ENCODE data around the gene IMPA2.

DNA sequence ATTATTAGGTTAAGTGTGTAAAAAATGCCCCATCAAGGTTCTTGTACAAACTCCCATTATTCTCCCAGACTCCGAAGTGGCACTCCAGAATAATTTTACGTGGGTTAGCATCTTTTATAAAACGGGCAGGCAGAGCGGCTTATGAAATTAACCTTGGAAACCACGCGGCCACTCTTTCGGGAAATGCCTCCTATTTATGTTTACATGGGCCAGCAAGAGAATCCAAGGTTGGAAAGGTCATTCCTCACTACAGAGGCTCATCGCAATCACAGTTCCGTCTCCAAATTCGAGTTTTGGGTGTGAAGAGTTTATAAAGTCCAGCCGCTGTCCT, 1.2 kb upstream of the IMPA2 start:
- TF ChIP-seq, protein P1, sequence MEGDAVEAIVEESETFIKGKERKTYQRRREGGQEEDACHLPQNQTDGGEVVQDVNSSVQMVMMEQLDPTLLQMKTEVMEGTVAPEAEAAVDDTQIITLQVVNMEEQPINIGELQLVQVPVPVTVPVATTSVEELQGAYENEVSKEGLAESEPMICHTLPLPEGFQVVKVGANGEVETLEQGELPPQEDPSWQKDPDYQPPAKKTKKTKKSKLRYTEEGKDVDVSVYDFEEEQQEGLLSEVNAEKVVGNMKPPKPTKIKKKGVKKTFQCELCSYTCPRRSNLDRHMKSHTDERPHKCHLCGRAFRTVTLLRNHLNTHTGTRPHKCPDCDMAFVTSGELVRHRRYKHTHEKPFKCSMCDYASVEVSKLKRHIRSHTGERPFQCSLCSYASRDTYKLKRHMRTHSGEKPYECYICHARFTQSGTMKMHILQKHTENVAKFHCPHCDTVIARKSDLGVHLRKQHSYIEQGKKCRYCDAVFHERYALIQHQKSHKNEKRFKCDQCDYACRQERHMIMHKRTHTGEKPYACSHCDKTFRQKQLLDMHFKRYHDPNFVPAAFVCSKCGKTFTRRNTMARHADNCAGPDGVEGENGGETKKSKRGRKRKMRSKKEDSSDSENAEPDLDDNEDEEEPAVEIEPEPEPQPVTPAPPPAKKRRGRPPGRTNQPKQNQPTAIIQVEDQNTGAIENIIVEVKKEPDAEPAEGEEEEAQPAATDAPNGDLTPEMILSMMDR (IDR thresholded peaks at IDR 0.05; ENCODE audit: low read depth, low read length): no peak
- TF ChIP-seq POLR2A (IDR thresholded peaks at IDR 0.05; ENCODE audit: extremely low read depth, insufficient read length): no peak
